PC-9 (cell line): Measurements from ENCODE around the gene AQP12A. TPM values are rescaled to one million over a fixed set of nuclear protein-coding genes. Genes with fewer than 3 reads are reported as not detected.

ENCODE experiments used
- BruUV-seq: library from RNA; stranded (reverse); fragments of 400-500 nt; replicated peaks from 2 replicates; lab custom pipeline; 2021; lab: Mats Ljungman, UMichigan
- CTCF ChIA-PET: fragments of 300-600 bp; sonication (Branson Sonifier 250); formaldehyde crosslinking; loops from one replicate; lab custom pipeline; 2022; ENCODE audit warnings: antibody characterized with exemption; lab: Charles Lee
- POLR2A ChIA-PET: fragments of 300-600 bp; sonication (Branson Sonifier 250); formaldehyde crosslinking; loops from one replicate; lab custom pipeline; 2022; ENCODE audit warnings: antibody characterized with exemption; ENCODE audit not compliant: unreplicated experiment; lab: Charles Lee
- DNase-seq, 2 experiments: peaks; one replicate each; pipeline versions ENCODE4 v3.0.0 to v3.0.0-alpha.2; 2015 to 2022; ENCODE audit warnings: mixed read lengths in 1 of 2
- H2AFZ ChIP-seq: fragments of 200-600 bp; sonication (generic); 2 replicates; pipeline ENCODE4 v1.8.1; 2017; ENCODE audit warnings: antibody characterized with exemption
- H3F3A ChIP-seq: fragments of 200-600 bp; sonication (generic); 2 replicates; pipeline ENCODE4 v1.8.1; 2017; ENCODE audit warnings: antibody characterized with exemption, mild to moderate bottlenecking, low read depth; ENCODE audit not compliant: insufficient read depth
- H3K27ac ChIP-seq: fragments of 200-600 bp; sonication (generic); 2 replicates; pipeline ENCODE4 v1.6.1; 2016; ENCODE audit warnings: mixed run types
- H3K27me3 ChIP-seq: fragments of 200-600 bp; sonication (generic); 2 replicates; pipeline ENCODE4 v1.6.1; 2016; ENCODE audit warnings: low read depth, mixed run types; ENCODE audit not compliant: insufficient read depth
- H3K36me3 ChIP-seq: fragments of 200-600 bp; sonication (generic); 2 replicates; pipeline ENCODE4 v1.6.1; 2016; ENCODE audit warnings: low read depth, mixed run types
- H3K4me1 ChIP-seq: fragments of 200-600 bp; sonication (generic); replicated peaks from 2 replicates; pipeline ENCODE4 v1.6.1; 2016; ENCODE audit warnings: mixed run types; ENCODE audit not compliant: insufficient read depth
- H3K4me2 ChIP-seq: fragments of 200-600 bp; sonication (generic); 2 replicates; pipeline ENCODE4 v1.6.1; 2017; ENCODE audit warnings: mixed run types
- H3K4me3 ChIP-seq: fragments of 200-600 bp; sonication (generic); 2 replicates; pipeline ENCODE4 v1.6.1; 2016; ENCODE audit warnings: mixed run types
- H3K79me2 ChIP-seq: fragments of 200-600 bp; sonication (generic); 2 replicates; pipeline ENCODE4 v1.6.1; 2017; ENCODE audit warnings: low read depth, mixed run types
- H3K9me2 ChIP-seq: fragments of 200-600 bp; sonication (generic); 2 replicates; pipeline ENCODE4 v1.8.1; 2017; ENCODE audit warnings: mild to moderate bottlenecking; ENCODE audit not compliant: insufficient read depth
- H3K9me3 ChIP-seq: fragments of 200-600 bp; sonication (generic); 2 replicates; pipeline ENCODE4 v1.8.1; 2016; ENCODE audit warnings: low read depth; ENCODE audit not compliant: insufficient read depth
- H4K20me1 ChIP-seq: fragments of 200-600 bp; sonication (generic); 2 replicates; pipeline ENCODE4 v1.8.1; 2017; ENCODE audit not compliant: insufficient read depth
- EZH2 ChIP-seq: fragments of 200-600 bp; sonication (generic); IDR thresholded peaks from 2 replicates; pipeline ENCODE4 v1.8.0; 2017; ENCODE audit warnings: antibody characterized with exemption, low read depth
- intact Hi-C: fragments of 100-400 bp; cut with micrococcal nuclease; formaldehyde crosslinking; loops from one replicate; pipeline ENCODE4 v1.10.0; 2022; ENCODE audit not compliant: unreplicated experiment
- total RNA-seq: library from RNA; stranded (reverse); gene quantifications from 2 replicates; pipeline ENCODE4 v1.2.3, GENCODE V29; 2021
- TF ChIP-seq, protein P1 (sequence below): fragments of 200-600 bp; sonication (generic); conservative IDR thresholded peaks from 2 replicates; pipeline ENCODE4 v1.6.1; 2017; ENCODE audit warnings: mixed run types, antibody characterized with exemption, mild to moderate bottlenecking, moderate library complexity

The AQP12A gene
- total RNA-seq, 1 experiment from 2014 or later: not detected

DNA sequence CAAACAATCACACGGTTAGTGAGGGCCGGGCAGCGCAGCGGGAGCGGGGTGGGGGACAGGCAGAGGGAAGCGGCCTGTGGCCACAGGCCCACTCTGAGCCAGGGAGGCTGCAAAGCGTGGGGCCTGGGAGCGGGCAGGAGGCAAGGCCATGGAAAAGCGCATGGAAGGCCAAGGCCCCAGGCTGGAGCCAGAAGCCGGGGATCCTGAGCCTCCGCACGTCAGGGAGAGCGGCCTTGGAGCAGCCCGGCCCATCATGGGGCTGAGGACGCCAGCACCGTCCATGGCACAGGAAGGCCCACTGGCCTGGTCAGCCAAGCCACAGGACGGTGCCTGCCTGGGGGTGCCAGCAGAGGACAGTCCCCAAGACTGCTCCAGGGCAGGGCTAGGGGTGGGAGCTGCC is 43.1 kb downstream of the AQP12A start:
- H3K4me2 ChIP-seq: no peak overlapping the region
- H3K4me3 ChIP-seq: no peak overlapping the region
- no TSS peak for BruUV-seq
- H3K9me3 ChIP-seq: no peaks in the 10 kb centered on the region
- H3K79me2 ChIP-seq: no peaks in the 10 kb centered on the region
- TF ChIP-seq, protein P1, sequence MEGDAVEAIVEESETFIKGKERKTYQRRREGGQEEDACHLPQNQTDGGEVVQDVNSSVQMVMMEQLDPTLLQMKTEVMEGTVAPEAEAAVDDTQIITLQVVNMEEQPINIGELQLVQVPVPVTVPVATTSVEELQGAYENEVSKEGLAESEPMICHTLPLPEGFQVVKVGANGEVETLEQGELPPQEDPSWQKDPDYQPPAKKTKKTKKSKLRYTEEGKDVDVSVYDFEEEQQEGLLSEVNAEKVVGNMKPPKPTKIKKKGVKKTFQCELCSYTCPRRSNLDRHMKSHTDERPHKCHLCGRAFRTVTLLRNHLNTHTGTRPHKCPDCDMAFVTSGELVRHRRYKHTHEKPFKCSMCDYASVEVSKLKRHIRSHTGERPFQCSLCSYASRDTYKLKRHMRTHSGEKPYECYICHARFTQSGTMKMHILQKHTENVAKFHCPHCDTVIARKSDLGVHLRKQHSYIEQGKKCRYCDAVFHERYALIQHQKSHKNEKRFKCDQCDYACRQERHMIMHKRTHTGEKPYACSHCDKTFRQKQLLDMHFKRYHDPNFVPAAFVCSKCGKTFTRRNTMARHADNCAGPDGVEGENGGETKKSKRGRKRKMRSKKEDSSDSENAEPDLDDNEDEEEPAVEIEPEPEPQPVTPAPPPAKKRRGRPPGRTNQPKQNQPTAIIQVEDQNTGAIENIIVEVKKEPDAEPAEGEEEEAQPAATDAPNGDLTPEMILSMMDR: no peak
- TF ChIP-seq EZH2: no peak
- ChIA-PET POLR2A (no interaction called here), CTCF (no interaction called here)
- H3K27me3 ChIP-seq: peaks cover 50% of the 10 kb centered on the region
- no peak overlapping the region for H2AFZ ChIP-seq
- H3F3A ChIP-seq: no peaks in the 10 kb centered on the region
- no peak for DNase-seq
- intact Hi-C loops: no loop called here
- no peaks in the 10 kb centered on the region; the same call in 1 of the 2 replicates for H3K4me1 ChIP-seq
- H4K20me1 ChIP-seq: no peaks in the 10 kb centered on the region; the same call in 1 of the 2 replicates
- H3K9me2 ChIP-seq: no peaks in the 10 kb centered on the region
- no peaks in the 10 kb centered on the region for H3K36me3 ChIP-seq
- H3K27ac ChIP-seq: no peak overlapping the region

GRCh38 chr2:240735476-240735875 is 43.8 kb downstream of the AQP12A start:
- ChIA-PET CTCF (no interaction called here), POLR2A (no interaction called here)
- Histone ChIP-seq H3K27ac (no peak overlapping the region), H3F3A (no peaks in the 10 kb centered on the region), H3K36me3 (no peaks in the 10 kb centered on the region), H2AFZ (no peak overlapping the region), H3K4me1 (no peaks in the 10 kb centered on the region; the same call in 1 of the 2 replicates), H3K27me3 (peaks cover 42% of the 10 kb centered on the region), H4K20me1 (no peaks in the 10 kb centered on the region; the same call in 1 of the 2 replicates), H3K79me2 (no peaks in the 10 kb centered on the region), H3K9me3 (no peaks in the 10 kb centered on the region), H3K4me2 (no peak overlapping the region), H3K9me2 (no peaks in the 10 kb centered on the region), H3K4me3 (no peak overlapping the region)
- intact Hi-C loops: no loop called here
- TF ChIP-seq, protein P1: no peak
- no peak for TF ChIP-seq EZH2
- BruUV-seq: no TSS peak
- DNase-seq: no peak

GRCh38 chr2:240736281-240737250 is 44.9 kb downstream of the AQP12A start:
- DNase-seq: no peak
- CTCF ChIA-PET: no interaction called here

More at GRCh38 chr2:240736281-240737250, 44.9 kb downstream of the AQP12A start:
- no peaks in the 10 kb centered on the region for H4K20me1 ChIP-seq
- H3K36me3 ChIP-seq: no peaks in the 10 kb centered on the region
- H3F3A ChIP-seq: no peaks in the 10 kb centered on the region
- no peaks in the 10 kb centered on the region for H3K79me2 ChIP-seq
- TF ChIP-seq, protein P1: no peak
- no peak for TF ChIP-seq EZH2
- no peak overlapping the region for H2AFZ ChIP-seq
- no peaks in the 10 kb centered on the region for H3K9me3 ChIP-seq
- H3K4me2 ChIP-seq: no peak overlapping the region
- H3K27me3 ChIP-seq: peaks cover 37% of the 10 kb centered on the region
- intact Hi-C loops: no loop called here
- no peaks in the 10 kb centered on the region; the same call in 1 of the 2 replicates for H3K4me1 ChIP-seq
- no peaks in the 10 kb centered on the region for H3K9me2 ChIP-seq
- no peak overlapping the region for H3K4me3 ChIP-seq
- no peak overlapping the region for H3K27ac ChIP-seq
- BruUV-seq: no TSS peak
- POLR2A ChIA-PET: no interaction called here
